HUES48 (cell line): ENCODE data around the gene TRPM1.
"Not testable (repeated sequence)": the region's sequence is repeated elsewhere in the genome, so short reads cannot be mapped to it uniquely, and the experiment has no call there.

ENCODE experiments used
- H3K27ac ChIP-seq: one replicate; pipeline ENCODE4 v1.7.0; 2013; ENCODE audit warnings: low read depth, low read length, inconsistent platforms
- H3K27me3 ChIP-seq: 2 replicates; pipeline ENCODE4 v1.6.1; 2013; ENCODE audit warnings: mild to moderate bottlenecking, low read length; ENCODE audit not compliant: control insufficient read depth, insufficient read depth
- H3K36me3 ChIP-seq: 2 replicates; pipeline ENCODE4 v1.6.1; 2013; ENCODE audit warnings: low read length; ENCODE audit not compliant: control insufficient read depth, insufficient read depth
- H3K4me1 ChIP-seq: 2 replicates; pipeline ENCODE4 v1.6.1; 2013; ENCODE audit warnings: mild to moderate bottlenecking, low read length; ENCODE audit not compliant: control insufficient read depth, insufficient read depth
- H3K4me3 ChIP-seq: 2 replicates; pipeline ENCODE4 v1.5.1; 2013; ENCODE audit warnings: mild to moderate bottlenecking, low read depth, low read length
- H3K9ac ChIP-seq: 2 replicates; pipeline ENCODE4 v1.6.1; 2013; ENCODE audit warnings: mild to moderate bottlenecking, low read depth, low read length, moderate library complexity
- H3K9me3 ChIP-seq: 2 replicates; pipeline ENCODE4 v1.6.1; 2013; ENCODE audit warnings: low read length; ENCODE audit not compliant: control insufficient read depth, insufficient read depth

TRPM1 gene

GRCh38 chr15:31096563-31096962 is 5.0 kb downstream of the TRPM1 start:
- peaks cover 7% of the 10 kb centered on the region; the same call in 1 of the 2 replicates for H3K4me1 ChIP-seq
- no peaks in the 10 kb centered on the region for H3K9me3 ChIP-seq
- no peaks in the 10 kb centered on the region for H3K36me3 ChIP-seq
- no peak overlapping the region for H3K27ac ChIP-seq
- no peaks in the 10 kb centered on the region for H3K27me3 ChIP-seq
- no peak overlapping the region for H3K9ac ChIP-seq
- H3K4me3 ChIP-seq: no peak overlapping the region

GRCh38 chr15:31091481-31091880 is 10.0 kb downstream of the TRPM1 start:
- no peak overlapping the region for H3K9ac ChIP-seq
- no peak overlapping the region for H3K4me3 ChIP-seq
- no peaks in the 10 kb centered on the region for H3K4me1 ChIP-seq
- no peak overlapping the region for H3K27ac ChIP-seq
- no peaks in the 10 kb centered on the region for H3K27me3 ChIP-seq
- H3K9me3 ChIP-seq: no peaks in the 10 kb centered on the region
- H3K36me3 ChIP-seq: no peaks in the 10 kb centered on the region

- Histone ChIP-seq H3K4me3 (no peak overlapping the region), H3K27me3 (no peaks in the 10 kb centered on the region), H3K9ac (no peak overlapping the region), H3K4me1 (no peaks in the 10 kb centered on the region), H3K9me3 (no peaks in the 10 kb centered on the region), H3K27ac (no peak overlapping the region), H3K36me3 (no peaks in the 10 kb centered on the region)
These were observed 10.8 kb downstream of the TRPM1 start for GRCh38 chr15:31090766-31091165.

- Histone ChIP-seq H3K9me3 (no peaks in the 10 kb centered on the region), H3K4me1 (no peaks in the 10 kb centered on the region), H3K4me3 (no peak overlapping the region), H3K27me3 (no peaks in the 10 kb centered on the region), H3K36me3 (no peaks in the 10 kb centered on the region), H3K27ac (no peak overlapping the region), H3K9ac (no peak overlapping the region)
These were observed 12.0 kb downstream of the TRPM1 start for GRCh38 chr15:31089368-31090047.

- no peak overlapping the region for H3K27ac ChIP-seq
- H3K4me3 ChIP-seq: no peak overlapping the region
- H3K9ac ChIP-seq: no peak overlapping the region
- no peaks in the 10 kb centered on the region for H3K4me1 ChIP-seq
- H3K9me3 ChIP-seq: no peaks in the 10 kb centered on the region
- no peaks in the 10 kb centered on the region for H3K27me3 ChIP-seq
- no peaks in the 10 kb centered on the region for H3K36me3 ChIP-seq
These were observed 12.7 kb downstream of the TRPM1 start for GRCh38 chr15:31088672-31089367.

- not testable (repeated sequence) for H3K9ac ChIP-seq, H3K4me1 ChIP-seq, H3K4me3 ChIP-seq, H3K36me3 ChIP-seq, H3K9me3 ChIP-seq, H3K27me3 ChIP-seq, H3K27ac ChIP-seq
These were observed 13.5 kb downstream of the TRPM1 start for GRCh38 chr15:31088041-31088440.

GRCh38 chr15:31086344-31086743 is 15.2 kb downstream of the TRPM1 start:
- no peaks in the 10 kb centered on the region; the same call in 1 of the 2 replicates for H3K4me1 ChIP-seq
- no peak overlapping the region for H3K4me3 ChIP-seq
- H3K27me3 ChIP-seq: no peaks in the 10 kb centered on the region
- no peaks in the 10 kb centered on the region for H3K9me3 ChIP-seq
- no peak overlapping the region for H3K27ac ChIP-seq
- no peak overlapping the region for H3K9ac ChIP-seq
- no peaks in the 10 kb centered on the region for H3K36me3 ChIP-seq

GRCh38 chr15:31085359-31085758 is 16.2 kb downstream of the TRPM1 start:
- Histone ChIP-seq H3K4me3 (no peak overlapping the region), H3K9me3 (no peaks in the 10 kb centered on the region), H3K27ac (no peak overlapping the region), H3K36me3 (no peaks in the 10 kb centered on the region), H3K9ac (no peak overlapping the region), H3K4me1 (peaks cover 4% of the 10 kb centered on the region), H3K27me3 (peaks cover 2% of the 10 kb centered on the region; the same call in 1 of the 2 replicates)

GRCh38 chr15:31084176-31084575 is 17.3 kb downstream of the TRPM1 start:
- Histone ChIP-seq H3K27me3 (peaks cover 2% of the 10 kb centered on the region; the same call in 1 of the 2 replicates), H3K9ac (no peak overlapping the region), H3K4me3 (no peak overlapping the region), H3K9me3 (no peaks in the 10 kb centered on the region), H3K4me1 (peaks cover 16% of the 10 kb centered on the region), H3K27ac (no peak overlapping the region), H3K36me3 (no peaks in the 10 kb centered on the region)

- Histone ChIP-seq H3K9me3 (no peaks in the 10 kb centered on the region), H3K36me3 (no peaks in the 10 kb centered on the region), H3K4me3 (no peak overlapping the region), H3K27me3 (peaks cover 2% of the 10 kb centered on the region; the same call in 1 of the 2 replicates), H3K9ac (no peak overlapping the region), H3K27ac (no peak overlapping the region), H3K4me1 (peaks cover 24% of the 10 kb centered on the region)
These were observed 18.1 kb downstream of the TRPM1 start for GRCh38 chr15:31083370-31083780.

- Histone ChIP-seq H3K4me3 (no peak overlapping the region), H3K4me1 (peaks cover 29% of the 10 kb centered on the region), H3K36me3 (no peaks in the 10 kb centered on the region), H3K27me3 (peaks cover 6% of the 10 kb centered on the region; the same call in 1 of the 2 replicates), H3K9ac (no peak overlapping the region), H3K9me3 (no peaks in the 10 kb centered on the region), H3K27ac (no peak overlapping the region)
These were observed 18.7 kb downstream of the TRPM1 start for GRCh38 chr15:31082771-31083369.
